NCI-H187 (cell line): ENCODE results near the gene EPB41L4A.

Source experiments
- DNase-seq, 2 experiments: peaks; one replicate each; lab custom pipeline; 2025; lab: John Stamatoyannopoulos, UW

Gene EPB41L4A

DNA sequence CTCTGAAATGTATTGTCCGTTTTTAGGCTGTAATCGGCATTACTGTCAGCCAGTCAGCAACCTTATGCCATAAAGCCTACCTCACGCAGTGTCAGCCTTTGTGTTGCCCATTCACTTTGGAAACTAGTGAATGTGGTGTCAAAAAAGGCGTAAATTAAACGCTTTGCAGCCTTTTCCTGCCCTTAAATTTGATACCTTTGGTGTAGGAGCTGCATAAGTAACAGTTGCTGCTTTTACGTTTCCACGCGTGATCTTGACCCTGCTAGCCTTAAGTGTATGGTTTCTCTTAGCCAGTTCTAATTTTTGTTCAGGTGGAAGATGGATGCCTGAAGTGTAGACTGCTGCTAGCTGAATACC, 257.7 kb downstream of the EPB41L4A start:
- no peak for DNase-seq

DNA sequence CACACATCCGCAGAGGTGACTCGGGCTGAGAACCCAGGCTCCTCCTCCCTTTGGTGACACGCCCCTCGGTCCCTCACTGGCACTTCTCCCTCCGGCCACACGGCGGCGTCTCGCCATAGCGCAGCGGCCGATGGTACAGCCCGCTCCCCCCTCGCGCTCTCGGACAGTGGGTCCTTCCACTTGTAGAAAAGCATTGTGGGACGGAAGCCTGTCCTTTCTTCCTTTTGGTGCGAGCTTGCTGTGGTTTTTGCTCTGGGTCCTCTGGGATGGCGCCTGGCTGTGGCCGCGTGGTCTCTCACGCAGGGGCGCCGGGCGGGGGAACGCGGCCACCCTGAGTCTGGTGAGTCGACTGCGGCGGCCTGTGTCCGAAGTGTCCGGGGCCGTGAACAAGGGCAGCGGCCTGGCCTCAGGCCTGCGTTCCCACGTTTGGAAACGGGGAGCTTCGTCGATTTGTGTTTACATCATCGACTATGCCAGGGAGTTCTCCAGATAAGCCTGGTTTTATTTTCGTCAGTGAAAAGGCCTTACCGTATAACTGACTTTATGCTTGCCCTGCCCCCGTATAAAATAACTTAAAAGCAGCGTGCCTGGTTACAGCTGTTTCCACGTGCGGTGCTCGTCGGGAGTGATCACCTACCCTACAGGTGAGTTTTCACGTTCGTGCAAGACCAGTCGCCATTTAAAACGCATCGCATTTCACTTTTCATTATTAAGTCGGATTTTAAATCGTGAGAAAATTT, 258.3 kb downstream of the EPB41L4A start:
- peak; percentile 43 to 85 for DNase-seq

DNA sequence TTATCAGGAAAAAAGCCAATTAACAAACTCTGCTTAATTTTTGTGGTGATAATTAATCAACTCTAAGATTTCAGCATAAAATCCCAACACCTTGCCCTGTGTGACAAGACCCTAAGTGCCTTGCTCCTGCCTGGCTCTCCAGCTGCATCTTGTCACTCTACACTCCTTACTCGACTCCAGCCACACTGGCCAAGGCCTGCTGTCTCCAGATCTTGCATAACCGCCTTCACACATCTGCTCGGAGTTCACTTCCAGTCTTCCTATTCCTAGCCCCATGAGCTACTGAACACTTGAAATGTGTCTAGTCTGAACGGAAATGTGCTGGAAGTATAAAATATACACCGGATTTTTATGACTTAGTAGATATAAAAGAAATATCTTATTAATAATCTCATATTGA, 259.6 kb downstream of the EPB41L4A start:
- DNase-seq, result no peak

DNA sequence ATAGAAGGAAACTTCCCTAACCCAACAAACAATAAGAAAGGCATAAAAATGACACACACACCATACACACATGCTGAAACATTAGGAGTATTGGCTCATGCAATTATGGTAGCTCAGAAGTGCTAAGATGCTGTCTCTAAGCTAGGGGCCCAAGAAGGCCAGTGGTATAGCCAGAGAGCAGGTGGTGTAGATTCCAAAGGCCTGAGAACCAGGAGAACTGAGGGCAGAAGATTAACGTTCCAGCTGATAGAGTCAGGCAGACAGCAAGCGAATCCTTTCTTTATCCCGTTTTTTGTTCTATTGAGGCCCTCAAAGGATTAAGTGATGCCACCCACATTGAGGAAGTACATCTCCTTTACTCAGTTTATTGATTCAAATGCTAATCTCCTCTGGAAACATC, 262.9 kb downstream of the EPB41L4A start:
- no peak for DNase-seq

DNA sequence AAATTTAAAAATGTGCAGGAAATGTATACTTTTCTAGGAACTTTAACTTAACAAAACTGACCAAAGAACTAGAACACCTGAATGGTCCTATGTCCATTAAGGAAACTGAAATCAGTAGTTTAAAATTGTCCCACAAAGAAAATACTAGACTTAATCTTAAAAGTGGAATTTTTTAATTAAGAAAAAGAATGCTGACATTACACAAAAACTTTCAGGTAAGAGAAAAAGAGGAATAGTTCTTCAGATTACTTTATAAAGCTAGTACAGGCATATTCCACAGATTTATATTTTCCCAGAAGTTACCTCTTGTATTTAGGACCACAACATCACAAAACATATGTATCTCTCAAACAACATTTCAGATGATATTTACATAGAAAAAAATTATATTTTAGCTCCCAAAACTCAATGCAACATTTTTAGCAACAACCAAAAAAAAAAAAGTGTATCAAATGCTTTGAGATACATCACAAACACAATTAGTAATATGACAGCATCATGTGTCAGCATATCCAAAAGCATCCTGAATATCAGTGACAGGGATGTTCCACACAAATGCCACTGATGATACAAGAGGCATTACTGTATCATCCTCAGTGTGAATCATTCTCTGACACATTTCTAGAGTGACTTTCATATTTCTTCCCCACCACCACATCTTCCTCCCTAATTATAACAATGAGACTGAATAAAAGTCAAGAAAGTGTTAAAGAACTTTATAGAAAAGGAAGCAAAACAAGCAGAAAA, 264.0 kb downstream of the EPB41L4A start:
- no peak for DNase-seq

DNA sequence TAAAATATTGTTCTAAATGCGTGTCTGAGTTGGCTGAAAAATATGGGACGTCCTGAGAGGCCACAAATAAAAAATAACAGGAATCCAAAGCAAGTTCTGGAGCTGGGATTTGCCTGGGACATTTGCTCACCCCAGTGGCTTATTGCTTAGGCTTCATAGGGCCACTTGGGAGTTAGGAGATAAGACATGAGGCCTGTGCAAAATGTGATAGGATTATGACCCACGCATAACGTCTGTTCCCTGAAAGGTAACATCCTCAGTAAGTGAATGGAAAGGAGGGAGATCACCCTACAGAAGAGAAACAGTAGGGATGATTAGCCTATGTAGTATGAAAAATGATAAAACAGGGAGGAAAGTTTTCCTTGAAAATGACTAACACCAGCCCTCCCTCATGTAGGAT, 269.4 kb downstream of the EPB41L4A start:
- no peak for DNase-seq

DNA sequence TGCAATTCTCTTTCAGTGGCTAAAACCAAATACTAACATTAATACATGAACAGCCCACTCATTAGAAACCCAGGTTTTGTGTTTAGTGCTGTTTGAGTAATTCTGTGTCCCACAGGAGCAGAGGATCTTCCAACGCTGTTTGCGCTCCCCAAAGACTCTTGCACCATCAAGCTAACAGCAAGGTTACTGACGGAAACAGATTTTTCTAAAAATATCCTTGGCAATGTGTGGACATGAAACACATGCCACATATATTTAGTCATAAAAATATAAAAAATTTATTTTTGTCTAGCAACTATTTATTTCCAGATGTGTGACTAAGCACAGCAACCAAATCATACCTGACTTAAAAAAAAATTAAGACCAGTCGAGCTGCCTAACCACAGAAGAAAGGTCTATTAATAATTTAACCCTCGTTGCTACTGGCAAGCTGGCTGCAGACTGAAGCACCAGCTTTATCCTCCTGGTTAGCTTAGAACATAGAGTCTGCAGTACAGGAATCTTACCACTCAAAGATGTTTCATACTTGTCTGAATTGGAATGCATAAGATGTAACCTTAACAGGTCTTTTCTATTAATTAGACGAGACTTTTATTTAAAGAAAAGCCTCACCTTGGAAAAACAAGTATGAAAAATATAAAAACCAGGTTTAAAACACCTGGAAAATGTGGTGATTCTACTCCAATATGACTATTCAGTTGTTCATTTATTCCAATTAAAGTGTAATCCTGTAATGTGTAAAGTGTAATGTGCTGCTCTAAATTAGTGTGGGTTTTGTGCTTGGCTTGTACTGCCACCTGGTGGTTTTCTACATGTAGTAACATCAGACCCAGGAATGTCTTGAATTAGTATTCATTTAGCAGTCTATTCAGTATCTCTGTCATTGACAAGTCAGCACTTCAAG, 272.5 kb downstream of the EPB41L4A start:
- DNase-seq, result peak; percentile 21 to 35

DNA sequence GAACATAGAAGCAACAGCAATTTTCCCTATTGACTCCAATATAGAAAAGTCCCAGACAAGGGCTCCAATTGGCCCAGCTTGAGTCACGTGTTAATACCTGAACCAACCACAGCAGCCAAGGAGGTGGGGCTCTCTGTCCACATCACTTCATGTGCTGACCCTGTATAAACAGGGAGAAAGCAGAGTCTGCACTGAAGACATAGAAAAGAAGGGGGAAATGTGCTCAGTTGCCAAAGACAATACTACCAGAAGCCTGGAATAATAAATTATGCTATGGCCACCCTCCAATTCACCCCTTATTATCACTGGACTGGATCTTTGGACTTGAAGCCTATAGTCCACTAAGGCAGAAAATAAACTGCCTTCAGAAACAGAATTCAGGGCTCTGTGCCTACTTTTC, 275.4 kb downstream of the EPB41L4A start:
- no peak for DNase-seq

DNA sequence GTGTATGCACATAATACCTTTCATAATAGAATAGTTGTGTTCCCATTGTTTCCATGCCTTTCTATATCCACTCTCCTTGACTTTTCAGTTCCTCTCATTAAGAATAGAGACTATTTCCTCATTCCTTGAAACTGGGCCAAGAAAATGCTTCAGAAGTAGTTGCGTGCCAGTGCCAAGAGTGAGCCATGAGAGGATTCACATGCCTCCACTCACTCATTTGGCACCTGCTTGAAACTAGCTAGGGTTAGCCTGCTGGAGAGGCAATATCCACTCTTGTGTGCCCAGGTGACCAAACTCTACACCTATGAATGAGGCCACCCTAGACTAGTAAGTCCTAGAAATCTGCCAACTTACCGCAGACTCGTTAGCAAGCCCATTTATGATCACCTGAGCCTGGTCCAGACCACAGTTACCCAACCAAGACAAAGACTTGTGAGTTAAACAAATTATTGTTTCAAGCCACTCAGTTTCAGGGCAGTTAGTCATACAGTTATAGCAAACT, 276.3 kb downstream of the EPB41L4A start:
- DNase-seq, result no peak

DNA sequence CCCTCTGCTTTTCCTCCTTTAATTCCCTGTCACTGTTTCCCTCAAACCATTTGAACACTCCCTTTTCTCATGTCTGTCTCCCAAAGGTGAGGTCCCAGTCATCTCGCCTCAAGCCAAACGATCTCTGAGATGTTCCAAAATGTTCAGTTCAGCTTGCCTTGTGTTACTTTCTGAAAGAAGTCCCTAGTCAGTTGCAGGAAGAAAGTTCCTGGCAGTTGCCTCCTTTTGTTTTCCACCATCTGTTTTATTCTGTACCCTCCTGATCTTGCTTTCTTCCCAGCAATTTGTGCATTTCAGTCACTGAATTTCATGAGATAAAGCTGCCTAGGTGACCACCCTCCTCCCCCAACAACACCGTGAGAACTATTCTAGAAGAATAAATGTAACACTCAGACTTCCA, 277.5 kb downstream of the EPB41L4A start:
- DNase-seq, result no peak

DNA sequence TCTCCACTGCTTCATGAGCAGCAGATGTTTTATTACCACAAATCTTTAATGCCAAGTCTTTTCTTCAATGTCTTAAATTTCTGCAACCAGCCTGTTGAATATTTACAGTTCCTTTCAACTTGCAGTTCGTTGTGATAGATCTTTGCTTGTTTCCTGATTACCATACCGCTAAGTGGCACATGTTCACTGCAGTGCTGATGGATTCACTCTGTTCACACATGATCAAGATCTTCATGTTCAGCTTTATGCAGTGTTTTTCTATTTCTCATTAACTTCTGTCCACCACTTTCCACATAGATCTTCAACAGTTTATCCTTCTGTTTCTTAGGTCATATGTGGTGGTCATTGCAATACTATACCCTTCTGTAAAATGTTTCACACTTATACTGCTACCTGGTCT, 280.6 kb downstream of the EPB41L4A start:
- no peak for DNase-seq

DNA sequence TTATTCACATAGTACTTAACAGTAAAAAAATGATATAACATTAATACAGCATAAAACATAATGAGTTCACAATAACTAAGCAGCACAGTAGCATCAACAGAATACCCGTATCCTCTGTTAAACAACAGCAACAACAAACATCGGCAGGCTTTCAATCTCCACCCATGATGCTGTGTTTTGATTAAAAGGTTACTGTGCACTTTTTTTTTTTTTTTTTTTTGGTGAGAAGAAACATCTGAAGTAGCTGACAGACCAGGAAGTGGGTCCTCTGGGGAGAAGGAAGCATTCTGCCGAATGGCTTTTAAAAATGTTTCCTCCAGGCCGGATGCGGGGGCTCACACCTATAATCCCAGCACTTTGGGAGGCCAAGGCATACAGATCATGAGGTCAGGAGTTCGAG, 282.3 kb downstream of the EPB41L4A start:
- DNase-seq, result no peak

DNA sequence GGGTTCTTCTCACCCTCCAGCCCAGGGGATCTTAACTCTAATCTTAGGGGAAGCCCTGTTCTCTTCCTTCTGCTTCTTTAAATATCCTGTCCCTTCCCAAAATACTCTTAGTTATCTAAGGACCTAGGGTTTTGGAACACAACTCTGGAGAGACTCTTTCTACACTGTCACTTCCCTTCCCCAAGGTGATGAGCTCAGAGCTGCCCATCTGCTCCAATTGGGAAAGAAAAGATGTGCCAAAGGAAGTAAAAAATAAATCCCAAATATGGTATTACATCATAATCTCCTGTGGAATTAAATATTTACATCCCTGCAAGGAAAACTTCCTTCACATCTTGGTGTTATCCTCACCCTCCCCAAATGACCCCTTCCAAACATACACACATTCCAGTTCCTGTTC, 291.2 kb downstream of the EPB41L4A start:
- DNase-seq, result no peak

DNA sequence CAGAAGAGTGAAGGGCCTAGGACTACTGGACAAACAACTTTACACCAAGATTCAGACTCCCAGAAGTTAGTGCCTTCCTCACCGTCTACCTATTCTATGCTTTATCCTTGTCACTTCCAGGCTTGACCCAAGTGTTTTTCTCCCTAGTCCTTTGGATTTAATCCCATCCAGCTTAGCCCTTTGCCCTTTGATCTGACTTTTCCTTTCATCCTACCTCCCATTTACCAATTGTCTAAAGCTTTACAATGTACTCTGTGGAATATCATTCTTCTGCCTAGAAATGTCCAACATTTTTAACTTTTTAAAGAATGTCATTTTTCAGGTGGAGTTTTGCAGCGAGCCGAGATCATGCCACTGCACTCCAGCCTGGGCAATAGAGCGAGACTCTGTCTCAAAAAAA, 292.1 kb downstream of the EPB41L4A start:
- DNase-seq, result no peak

DNA sequence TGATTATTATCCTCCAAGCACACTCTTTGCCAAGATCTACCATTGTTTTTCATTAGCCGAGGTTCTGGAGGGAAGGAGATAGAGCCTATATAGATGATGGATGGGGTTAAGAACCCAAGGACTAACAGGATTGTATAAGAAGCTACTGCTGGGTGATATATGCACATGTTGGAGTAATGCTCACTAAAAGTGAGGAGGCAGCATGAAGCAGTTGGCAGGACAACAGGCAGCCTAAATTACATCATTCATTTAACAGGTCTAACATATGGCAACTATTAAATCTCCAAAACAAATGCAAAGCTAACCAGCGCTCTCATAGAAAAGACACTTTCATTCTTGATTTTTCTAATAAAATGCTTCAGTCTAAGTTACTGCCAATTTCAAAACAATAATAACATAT, 293.2 kb downstream of the EPB41L4A start:
- DNase-seq, result no peak

DNA sequence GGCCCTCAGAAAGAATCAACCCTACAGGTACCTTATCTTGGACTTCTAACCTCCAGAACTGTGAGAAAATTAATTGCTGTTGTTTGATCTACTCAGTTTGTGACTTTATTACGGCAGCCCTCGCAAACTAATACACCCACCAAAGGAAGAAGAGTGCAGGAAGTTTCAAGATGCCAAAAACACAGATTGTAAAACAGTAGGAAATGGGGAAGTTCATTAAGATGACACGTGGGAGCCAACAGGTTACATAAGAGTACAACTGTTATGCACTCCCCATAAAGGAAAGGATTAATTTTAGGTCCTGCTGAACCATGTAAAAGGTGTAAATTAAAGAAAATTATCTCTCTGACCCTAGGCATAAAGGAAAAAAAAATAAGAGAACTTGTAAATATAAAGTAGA, 294.3 kb downstream of the EPB41L4A start:
- no peak for DNase-seq

DNA sequence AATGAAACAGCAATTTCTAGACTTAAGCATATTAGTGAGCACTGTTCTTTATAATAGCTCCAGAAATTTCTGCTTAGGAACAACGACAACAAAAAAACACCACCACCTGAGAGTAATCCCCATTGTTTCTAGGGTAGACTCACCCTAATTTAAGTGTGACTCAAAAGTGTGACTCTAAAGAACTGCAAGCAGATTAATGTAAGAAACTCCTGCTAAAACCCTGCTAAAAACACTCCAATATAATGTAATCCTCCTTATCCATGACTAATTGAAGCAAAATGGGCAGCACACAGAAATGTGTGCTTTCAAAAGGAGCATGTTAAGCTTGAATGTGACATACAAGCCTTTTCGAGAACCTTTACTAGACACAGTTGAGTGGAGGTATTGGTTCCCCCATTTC, 296.0 kb downstream of the EPB41L4A start:
- DNase-seq, result no peak

DNA sequence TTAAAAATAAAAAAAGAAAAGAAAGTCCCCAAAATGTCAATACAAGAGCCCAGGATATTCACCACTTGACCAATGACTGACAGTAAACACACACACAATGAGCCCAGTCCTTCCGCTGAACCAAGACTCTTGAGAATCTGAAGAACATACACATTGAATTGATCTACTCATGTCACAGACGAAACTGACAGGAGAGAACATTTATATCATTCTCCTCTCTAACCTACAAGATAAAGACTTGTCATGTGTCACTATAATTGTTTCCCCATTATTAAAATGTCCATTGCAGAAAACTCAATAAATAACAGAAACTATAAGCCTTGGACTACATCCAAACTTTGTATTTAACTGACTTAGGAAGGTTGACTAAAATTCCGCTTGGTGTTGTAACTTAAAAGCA, 296.7 kb downstream of the EPB41L4A start:
- DNase-seq, result no peak

DNA sequence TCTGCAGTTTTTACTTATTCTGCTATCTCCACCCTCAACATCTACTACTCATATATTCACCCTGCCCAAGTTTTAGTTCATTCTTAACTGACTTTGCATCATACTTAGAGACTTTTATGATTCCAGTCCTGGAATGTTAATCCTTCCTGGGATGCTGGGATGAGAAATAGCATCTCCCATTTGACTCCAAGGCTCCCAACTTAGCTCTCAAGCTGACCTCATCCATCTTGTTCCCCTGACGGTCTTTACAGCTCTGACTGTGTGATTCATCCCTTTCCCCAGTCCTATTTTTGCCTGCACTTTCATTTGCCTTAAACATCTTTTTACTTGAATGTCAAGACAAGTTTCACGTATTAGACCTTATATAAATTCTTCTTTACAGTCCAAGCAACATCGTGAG, 297.8 kb downstream of the EPB41L4A start:
- DNase-seq, result no peak

DNA sequence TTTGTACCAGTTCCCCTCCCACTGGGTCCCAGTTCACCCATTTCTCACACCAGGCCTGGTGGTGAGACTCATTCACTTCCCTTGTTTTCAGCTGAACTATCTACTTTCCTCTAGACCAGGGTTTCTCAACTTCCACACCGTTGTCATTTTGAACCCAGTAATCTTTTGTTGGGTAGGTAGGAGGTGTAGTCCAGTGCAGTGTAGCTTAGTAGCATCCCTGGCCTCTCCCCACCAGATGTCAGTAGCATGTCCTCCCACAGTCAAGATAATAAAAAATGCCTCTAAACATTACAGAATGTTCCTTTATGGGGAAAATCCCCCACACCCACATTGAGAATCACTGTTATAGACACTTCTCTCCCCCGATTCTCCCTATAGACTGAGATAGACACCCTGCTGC, 299.1 kb downstream of the EPB41L4A start:
- DNase-seq, result no peak

DNA sequence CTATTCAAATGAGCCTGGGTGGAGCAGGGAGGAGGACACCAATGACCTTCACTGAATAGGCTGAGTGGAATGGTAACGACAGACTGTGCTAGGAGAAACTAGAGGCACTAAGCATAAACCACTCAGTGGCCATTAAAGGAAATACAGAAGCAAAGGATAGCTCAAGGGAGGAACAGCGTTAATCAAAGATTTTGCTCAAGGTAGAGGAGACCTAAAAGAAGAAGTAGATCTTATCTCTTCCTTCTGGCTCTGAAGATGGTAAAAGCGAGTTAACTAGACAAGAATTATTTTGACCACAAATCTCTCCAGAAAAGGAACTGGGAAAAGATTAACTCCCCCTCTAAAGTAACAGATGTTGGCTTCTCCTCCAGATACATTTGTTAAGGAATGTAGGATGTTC, 299.6 kb downstream of the EPB41L4A start:
- DNase-seq, result no peak

DNA sequence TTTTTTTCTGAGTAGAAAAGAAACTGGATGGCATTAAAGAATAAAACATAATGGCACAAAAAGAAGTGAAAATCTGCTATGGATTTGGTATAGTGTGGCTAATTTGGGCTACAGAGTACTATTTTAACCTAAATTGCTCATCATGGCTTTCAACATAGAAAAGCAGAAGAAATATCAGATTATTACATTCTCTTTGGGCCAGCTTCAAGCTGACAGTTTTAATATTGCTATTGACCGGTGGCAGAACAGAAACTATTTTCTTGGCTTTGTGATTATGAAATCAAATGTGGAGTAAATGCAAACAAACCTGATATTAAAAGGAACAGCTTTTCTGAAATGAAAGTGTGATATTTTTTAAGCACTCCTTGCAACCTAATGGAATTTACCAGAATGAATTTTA, 301.5 kb downstream of the EPB41L4A start:
- no peak for DNase-seq

DNA sequence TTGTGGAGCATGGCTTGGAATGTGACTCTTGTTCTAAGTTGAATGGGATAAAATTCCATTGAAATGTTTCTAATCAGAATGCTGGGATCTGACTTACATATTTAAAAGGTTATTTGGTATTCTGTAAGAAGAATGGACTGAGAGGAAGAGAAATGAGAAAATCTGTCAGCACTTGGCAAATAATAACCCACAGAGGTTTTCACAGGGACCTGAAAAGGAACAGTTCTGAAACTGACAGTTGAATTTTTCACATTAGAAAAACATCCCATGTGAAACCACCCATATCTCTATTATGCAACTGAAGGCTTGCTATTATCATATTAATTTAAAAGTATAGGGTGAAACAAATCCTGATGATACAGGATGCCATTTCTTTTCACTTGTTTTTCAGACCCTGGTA, 302.7 kb downstream of the EPB41L4A start:
- DNase-seq, result no peak
